Gastrocnemius medialis (tissue), 4 donors: ENCODE measurements around the gene RSAD2. TPM values are rescaled to one million over a fixed set of nuclear protein-coding genes. Genes with fewer than 3 reads are reported as not detected.

ENCODE experiments used
- ATAC-seq, 2 donors: fragments of 150-250 bp; one replicate each; pipeline ENCODE4 v1.9.1; 2016
- DNase-seq, 2 donors: peaks; one replicate each; pipeline ENCODE4 v3.0.0-alpha.2; 2019
- H3K27ac ChIP-seq, 4 donors: fragments of 200-600 bp; sonication (generic); 1 replicate in 1 of 4; 2 replicates in 3 of 4; pipeline ENCODE4 v1.5.1; 2016 to 2018; ENCODE audit warnings: mild to moderate bottlenecking in 2 of 4, moderate library complexity in 1 of 4
- H3K27me3 ChIP-seq, 3 donors: fragments of 200-600 bp; sonication (generic) in 2 of 3; 1 replicate in 1 of 3; 2 replicates in 2 of 3; pipeline versions ENCODE4 v1.5.1 to v1.6.0; 2016 to 2019; ENCODE audit warnings: mild to moderate bottlenecking in 1 of 3, moderate library complexity in 1 of 3
- H3K36me3 ChIP-seq, 2 donors: fragments of 200-600 bp; sonication (generic) in 1 of 2; one replicate each; pipeline ENCODE4 v1.5.1; 2017 to 2018
- H3K4me1 ChIP-seq, 2 donors: fragments of 200-600 bp; sonication (generic) in 1 of 2; one replicate each; pipeline ENCODE4 v1.5.1; 2016 to 2017; ENCODE audit warnings: mild to moderate bottlenecking in 2 of 2
- H3K4me3 ChIP-seq, 4 donors: fragments of 200-600 bp; sonication (generic) in 3 of 4; 1 replicate in 1 of 4; 2 replicates in 3 of 4; pipeline ENCODE4 v1.5.1; 2016 to 2019; ENCODE audit warnings: mild to moderate bottlenecking in 2 of 4
- H3K9me3 ChIP-seq, 3 donors: fragments of 200-600 bp; sonication (generic) in 2 of 3; 1 replicate in 1 of 3; 2 replicates in 2 of 3; pipeline ENCODE4 v1.5.1; 2016 to 2019
- POLR2A ChIP-seq, 2 donors: fragments of 450-650 bp; IDR thresholded peaks; one replicate each; pipeline ENCODE4 v1.6.1; 2017; ENCODE audit warnings: antibody characterized with exemption in 2 of 2, mild to moderate bottlenecking in 2 of 2, moderate library complexity in 2 of 2
- in situ Hi-C, 4 donors: fragments of 200-750 bp; cut with MboI; loops; one replicate each; pipeline versions ENCODE4 v1.15.0 to v1.8.0; 2017; ENCODE audit warnings: low sequenced_read_pairs in 4 of 4
- intact Hi-C: fragments of 100-400 bp; cut with DNase I; formaldehyde crosslinking; loops from one replicate; pipeline ENCODE4 v1.15.1; 2023; ENCODE audit warnings: low total_unique reads
- total RNA-seq, 4 donors: library from RNA; depleted of rRNA; stranded (reverse); fragments of >200 nt; gene quantifications; one replicate each; pipeline versions ENCODE4 v1.1.0 to v1.2.3, GENCODE V29; 2016
- TF ChIP-seq, protein P1 (sequence below), 5 experiments: fragments of 450-650 bp in 3 of 5; fragments of 200-600 bp in 2 of 5; sonication (generic) in 2 of 5; IDR thresholded peaks in 4 of 5; conservative IDR thresholded peaks in 1 of 5; 1 replicate in 4 of 5; 2 replicates in 1 of 5; pipeline ENCODE4 v1.5.1; 2016 to 2019; ENCODE audit warnings: antibody characterized with exemption in 5 of 5, mild to moderate bottlenecking in 3 of 5, moderate library complexity in 3 of 5

RSAD2 gene
- total RNA-seq, 4 donors from 2014 or later: 1.2 to 4.2 (median 2.9) TPM

GRCh38 chr2:6841537-6842287, 35.9 kb upstream of the RSAD2 start:
- no peak for TF ChIP-seq POLR2A (IDR thresholded peaks at IDR 0.05)
- TF ChIP-seq, protein P1, sequence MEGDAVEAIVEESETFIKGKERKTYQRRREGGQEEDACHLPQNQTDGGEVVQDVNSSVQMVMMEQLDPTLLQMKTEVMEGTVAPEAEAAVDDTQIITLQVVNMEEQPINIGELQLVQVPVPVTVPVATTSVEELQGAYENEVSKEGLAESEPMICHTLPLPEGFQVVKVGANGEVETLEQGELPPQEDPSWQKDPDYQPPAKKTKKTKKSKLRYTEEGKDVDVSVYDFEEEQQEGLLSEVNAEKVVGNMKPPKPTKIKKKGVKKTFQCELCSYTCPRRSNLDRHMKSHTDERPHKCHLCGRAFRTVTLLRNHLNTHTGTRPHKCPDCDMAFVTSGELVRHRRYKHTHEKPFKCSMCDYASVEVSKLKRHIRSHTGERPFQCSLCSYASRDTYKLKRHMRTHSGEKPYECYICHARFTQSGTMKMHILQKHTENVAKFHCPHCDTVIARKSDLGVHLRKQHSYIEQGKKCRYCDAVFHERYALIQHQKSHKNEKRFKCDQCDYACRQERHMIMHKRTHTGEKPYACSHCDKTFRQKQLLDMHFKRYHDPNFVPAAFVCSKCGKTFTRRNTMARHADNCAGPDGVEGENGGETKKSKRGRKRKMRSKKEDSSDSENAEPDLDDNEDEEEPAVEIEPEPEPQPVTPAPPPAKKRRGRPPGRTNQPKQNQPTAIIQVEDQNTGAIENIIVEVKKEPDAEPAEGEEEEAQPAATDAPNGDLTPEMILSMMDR (IDR thresholded peaks at IDR 0.05 in 4 of 5, conservative IDR thresholded peaks at IDR 0.05 in 1 of 5): no peak
- Histone ChIP-seq H3K27me3 (no peaks in the 10 kb centered on the region), H3K4me1 (no peaks in the 10 kb centered on the region), H3K27ac (no peak overlapping the region), H3K36me3 (peaks cover 0 to 7% of the 10 kb centered on the region in 2 donors), H3K4me3 (no peak overlapping the region), H3K9me3 (peaks cover 0 to 42% (median 15%) of the 10 kb centered on the region in 3 donors)
- intact Hi-C loops: no loop called here
- DNase-seq (no peak), ATAC-seq (no peak)
- in situ Hi-C loops: no loop called here

DNA sequence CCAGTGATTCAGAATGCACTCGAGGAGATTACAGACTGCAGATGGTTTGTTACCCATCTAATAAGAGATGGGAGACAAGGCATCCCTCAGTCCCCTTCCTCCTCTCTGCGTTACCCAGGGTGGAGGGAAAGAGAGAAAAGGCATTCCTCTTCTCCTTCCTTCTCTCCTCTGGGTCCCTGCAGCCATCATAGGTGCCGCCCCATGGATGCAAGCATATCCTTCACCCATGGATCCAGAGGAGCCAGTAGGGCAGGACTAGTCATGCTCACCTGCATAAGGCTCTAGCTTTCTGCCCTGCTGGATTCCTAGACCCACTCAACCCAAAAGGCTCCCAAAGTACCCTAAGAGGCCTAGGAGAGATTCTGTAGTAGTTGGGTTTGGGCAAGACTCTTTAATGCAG, 32.3 kb upstream of the RSAD2 start:
- no peak overlapping the region for H3K27ac ChIP-seq
- intact Hi-C loops: no loop called here
- no peaks in the 10 kb centered on the region for H3K27me3 ChIP-seq
- peaks cover 0 to 44% (median 18%) of the 10 kb centered on the region in 3 donors for H3K9me3 ChIP-seq
- no peak for TF ChIP-seq POLR2A (IDR thresholded peaks at IDR 0.05)
- TF ChIP-seq, protein P1 (IDR thresholded peaks at IDR 0.05 in 4 of 5, conservative IDR thresholded peaks at IDR 0.05 in 1 of 5): no peak
- no peaks in the 10 kb centered on the region for H3K4me1 ChIP-seq
- H3K36me3 ChIP-seq: peaks cover 0 to 33% of the 10 kb centered on the region in 2 donors
- DNase-seq (no peak), ATAC-seq (no peak)
- in situ Hi-C loops: no loop called here
- no peak overlapping the region for H3K4me3 ChIP-seq

DNA sequence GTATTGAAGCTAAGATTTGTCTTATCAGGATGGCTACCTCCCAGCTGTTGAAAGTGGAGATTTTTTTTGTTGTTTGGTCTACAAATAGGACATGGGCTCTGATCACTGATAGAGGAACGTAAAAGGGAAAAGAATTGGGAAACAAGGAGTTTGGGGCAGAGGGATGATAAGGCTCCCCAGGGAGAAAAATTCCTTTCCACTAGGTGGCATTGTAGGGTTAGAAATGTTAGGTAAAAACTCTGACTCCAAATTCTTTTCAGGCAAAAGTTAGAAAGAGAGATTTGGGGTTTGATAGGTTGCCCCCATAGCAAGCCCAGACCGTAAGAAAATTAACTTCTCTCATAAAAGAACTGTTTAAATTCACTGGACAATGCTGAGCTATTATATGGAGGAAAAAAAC, 31.7 kb upstream of the RSAD2 start:
- peaks cover 0 to 33% of the 10 kb centered on the region in 2 donors for H3K36me3 ChIP-seq
- intact Hi-C loops (no loop called here), in situ Hi-C loops (no loop called here)
- H3K27ac ChIP-seq: no peak overlapping the region
- H3K9me3 ChIP-seq: peaks cover 0 to 44% (median 18%) of the 10 kb centered on the region in 3 donors
- no peaks in the 10 kb centered on the region for H3K27me3 ChIP-seq
- ATAC-seq: no peak
- no peak for DNase-seq
- no peaks in the 10 kb centered on the region for H3K4me1 ChIP-seq
- no peak overlapping the region for H3K4me3 ChIP-seq
- TF ChIP-seq POLR2A (IDR thresholded peaks at IDR 0.05): no peak
- TF ChIP-seq, protein P1 (IDR thresholded peaks at IDR 0.05 in 4 of 5, conservative IDR thresholded peaks at IDR 0.05 in 1 of 5): no peak

DNA sequence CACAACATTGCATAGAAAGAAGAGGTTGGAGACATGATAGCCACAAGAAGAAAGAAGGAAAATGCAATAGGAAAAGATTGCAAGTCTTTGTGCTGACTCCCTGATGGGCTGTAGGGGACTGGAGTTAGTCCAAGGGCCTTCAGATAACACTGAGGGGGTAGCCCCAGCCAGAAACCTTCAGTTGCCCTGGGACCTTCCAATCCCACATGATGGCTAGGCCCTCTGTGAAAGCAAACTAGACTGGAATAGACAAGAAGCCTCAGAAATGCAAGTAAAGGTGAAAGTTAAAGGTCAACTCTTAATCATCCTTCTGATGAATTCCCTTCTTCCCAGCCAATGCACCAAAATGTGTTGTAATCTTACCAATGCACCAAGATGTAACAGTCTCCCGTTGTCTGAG, 31.0 kb upstream of the RSAD2 start:
- Histone ChIP-seq H3K27ac (no peak overlapping the region), H3K36me3 (peaks cover 0 to 40% of the 10 kb centered on the region in 2 donors), H3K9me3 (peaks cover 0 to 44% (median 18%) of the 10 kb centered on the region in 3 donors)

More for the DNA sequence above, 31.0 kb upstream of the RSAD2 start:
- no peaks in the 10 kb centered on the region for H3K27me3 ChIP-seq
- no peaks in the 10 kb centered on the region for H3K4me1 ChIP-seq
- DNase-seq: no peak
- H3K4me3 ChIP-seq: no peak overlapping the region
- intact Hi-C loops: no loop called here
- in situ Hi-C loops: no loop called here
- no peak for ATAC-seq
- no peak for TF ChIP-seq POLR2A (IDR thresholded peaks at IDR 0.05)
- TF ChIP-seq, protein P1 (IDR thresholded peaks at IDR 0.05 in 4 of 5, conservative IDR thresholded peaks at IDR 0.05 in 1 of 5): no peak
